GM12872 (cell line): Measurements from ENCODE around the gene OR6B2.

Experiments
- CTCF ChIP-seq: IDR thresholded peaks from 3 replicates; pipeline ENCODE4 v1.5.1; 2011; ENCODE audit warnings: low read depth, mild to moderate bottlenecking, low read length, moderate library complexity; ENCODE audit not compliant: insufficient read depth

The OR6B2 gene

GRCh38 chr2:239990966-239991365, 39.3 kb downstream of the OR6B2 start:
- TF ChIP-seq CTCF: no peak

GRCh38 chr2:239985356-239985755, 44.9 kb downstream of the OR6B2 start:
- no peak for TF ChIP-seq CTCF

GRCh38 chr2:239984421-239985194, 45.6 kb downstream of the OR6B2 start:
- no peak for TF ChIP-seq CTCF

- no peak for TF ChIP-seq CTCF
These were observed 47.0 kb downstream of the OR6B2 start for GRCh38 chr2:239983004-239983778.
